ENCODE data around the gene TOMM40.

- TF ChIP-seq TAF1 (IDR thresholded peaks at IDR 0.05; ENCODE audit: borderline replicate concordance, insufficient read depth, low read length) (no peak), POLR2AphosphoS5 (IDR thresholded peaks at IDR 0.05; ENCODE audit: low read depth, low read length) (no peak), REST (IDR thresholded peaks at IDR 0.05; ENCODE audit: insufficient read depth in 1 of 2, low read depth in 2 of 2, low read length in 2 of 2) (no peak), FOXP2 (optimal IDR thresholded peaks at IDR 0.05; ENCODE audit: borderline replicate concordance, extremely low read depth, extremely low read length, insufficient read depth) (no peak)
Observed at GRCh38 chr19:44909775-44910174, 18.7 kb downstream of the TOMM40 start.
